Large intestine (tissue), 3 donors: ENCODE results near the gene EVC2. TPM values are rescaled to one million over a fixed set of nuclear protein-coding genes. Genes with fewer than 3 reads are reported as not detected.

Experiments
- DNase-seq, 2 donors: peaks; one replicate each; pipeline versions ENCODE4 v3.0.0 to v3.0.0-alpha.2; 2013
- H3K27ac ChIP-seq: one replicate; pipeline ENCODE4 v1.5.1; 2013; ENCODE audit warnings: low read length
- H3K27me3 ChIP-seq: 2 replicates; pipeline ENCODE4 v1.6.1; 2013; ENCODE audit warnings: low read length; ENCODE audit not compliant: control insufficient read depth, insufficient read depth
- H3K36me3 ChIP-seq: 2 replicates; pipeline ENCODE4 v1.6.1; 2013; ENCODE audit warnings: low read length; ENCODE audit not compliant: control insufficient read depth, insufficient read depth
- H3K4me1 ChIP-seq: one replicate; pipeline ENCODE4 v1.6.1; 2013; ENCODE audit warnings: low read length; ENCODE audit not compliant: control insufficient read depth, insufficient read depth
- H3K4me3 ChIP-seq: one replicate; pipeline ENCODE4 v1.5.1; 2013; ENCODE audit warnings: low read length
- H3K9me3 ChIP-seq: one replicate; pipeline ENCODE4 v1.6.1; 2013; ENCODE audit warnings: mild to moderate bottlenecking, low read depth, low read length, moderate library complexity; ENCODE audit not compliant: control insufficient read depth
- WGBS: methylation state at CpG from one replicate; pipeline ENCODE4 v1.1.5; 2013; ENCODE audit warnings: low lambda C conversion rate; ENCODE audit not compliant: insufficient coverage; 5-methylcytosine and 5-hydroxymethylcytosine counted together
- polyA plus RNA-seq: library from polyadenylated mRNA; unstranded; fragments of 120-200 nt; gene quantifications from one replicate; pipeline ENCODE4 v1.2.1, GENCODE V29; 2013

EVC2 gene
- polyA plus RNA-seq, 1 donor, result 1.3 TPM

GRCh38 chr4:5678977-5679376 is 29.4 kb downstream of the EVC2 start:
- no peak for DNase-seq
- Histone ChIP-seq H3K36me3 (no peaks in the 10 kb centered on the region), H3K27me3 (no peaks in the 10 kb centered on the region)

DNA sequence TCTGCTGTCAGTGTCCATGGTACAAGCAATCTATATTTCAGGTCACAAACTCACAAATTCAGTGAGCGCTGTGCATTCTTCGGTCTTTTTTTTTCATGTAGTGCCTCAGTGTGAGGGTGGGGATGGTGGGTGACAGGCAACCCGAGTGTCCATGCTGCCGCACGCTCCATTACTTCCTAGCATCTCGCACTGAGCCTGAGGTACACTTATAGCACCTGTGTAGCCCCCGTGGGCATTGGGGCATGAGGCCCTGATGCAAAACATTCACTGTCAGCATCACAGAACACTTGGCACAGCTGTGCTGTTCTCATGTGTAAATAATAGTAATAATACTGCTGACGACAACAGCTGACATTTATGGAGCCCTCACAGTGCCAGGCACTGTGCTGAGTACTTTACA is 31.6 kb downstream of the EVC2 start:
- DNase-seq, result no peak
- no CpG with 5 or more reads among the region's 8 CpGs for WGBS
- Histone ChIP-seq H3K4me1 (no peaks in the 10 kb centered on the region), H3K27ac (no peak overlapping the region), H3K27me3 (no peaks in the 10 kb centered on the region), H3K4me3 (no peak overlapping the region), H3K36me3 (no peaks in the 10 kb centered on the region), H3K9me3 (no peaks in the 10 kb centered on the region)

More at GRCh38 chr4:5678977-5679376, 29.4 kb downstream of the EVC2 start:
- Histone ChIP-seq H3K4me3 (no peak overlapping the region), H3K4me1 (no peaks in the 10 kb centered on the region), H3K27ac (no peak overlapping the region), H3K9me3 (no peaks in the 10 kb centered on the region)
- WGBS, result 94% methylated on average over 4 of the region's 10 CpGs

DNA sequence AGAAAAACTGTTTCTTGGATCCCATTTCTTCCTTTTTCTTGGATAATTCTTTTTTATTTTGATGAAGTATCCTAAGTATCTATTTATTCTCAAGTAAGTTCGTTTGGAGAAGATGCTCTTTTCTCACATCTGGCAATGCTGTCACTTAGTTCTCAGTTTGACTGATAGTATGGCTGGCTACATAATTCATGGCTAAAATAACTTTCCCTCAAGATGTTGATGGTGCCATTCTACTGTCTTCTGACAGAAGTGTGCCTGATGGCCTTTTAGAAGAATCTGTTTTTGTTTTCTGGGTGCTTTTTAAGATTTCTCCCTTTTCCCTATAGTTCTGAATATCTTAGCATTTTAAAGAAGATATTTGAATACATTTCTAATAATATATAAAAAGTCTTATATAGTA is 41.6 kb downstream of the EVC2 start:
- Histone ChIP-seq H3K4me3 (no peak overlapping the region), H3K27ac (no peak overlapping the region), H3K27me3 (no peaks in the 10 kb centered on the region), H3K36me3 (peaks cover 4% of the 10 kb centered on the region), H3K9me3 (peaks cover 8% of the 10 kb centered on the region), H3K4me1 (no peaks in the 10 kb centered on the region)
- no CpG with 5 or more reads among the region's 1 CpG for WGBS
- DNase-seq, result no peak

DNA sequence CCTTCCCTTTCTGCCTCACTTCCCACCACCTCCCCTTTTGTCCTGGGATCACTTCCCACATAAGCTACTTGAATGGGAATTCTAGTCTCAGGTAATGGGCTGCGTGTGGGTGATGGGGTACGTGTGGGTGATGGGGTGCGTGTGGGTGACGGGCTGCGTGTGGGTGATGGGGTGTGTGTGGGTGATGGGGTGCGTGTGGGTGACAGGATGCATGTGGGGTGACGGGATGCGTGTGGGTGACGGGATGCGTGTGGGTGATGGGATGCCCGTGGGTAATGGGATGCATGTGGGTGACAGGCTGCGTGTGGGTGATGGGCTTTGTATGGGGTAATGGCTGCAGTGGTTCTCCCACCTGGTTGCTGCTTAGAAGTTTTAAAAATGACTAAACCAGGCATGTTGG is 43.6 kb downstream of the EVC2 start:
- WGBS, result no CpG with 5 or more reads among the region's 12 CpGs
- peaks cover 4% of the 10 kb centered on the region for H3K36me3 ChIP-seq

GRCh38 chr4:5662555-5662954 is 45.8 kb downstream of the EVC2 start:
- Histone ChIP-seq H3K4me1 (no peaks in the 10 kb centered on the region), H3K27me3 (no peaks in the 10 kb centered on the region), H3K36me3 (peaks cover 4% of the 10 kb centered on the region), H3K4me3 (no peak overlapping the region), H3K27ac (no peak overlapping the region), H3K9me3 (no peaks in the 10 kb centered on the region)
- DNase-seq, result no peak
- WGBS, result 100% methylated on average over 1 of the region's 1 CpG

More for the DNA sequence above, 43.6 kb downstream of the EVC2 start:
- no peak for DNase-seq
- Histone ChIP-seq H3K27me3 (no peaks in the 10 kb centered on the region), H3K4me1 (no peaks in the 10 kb centered on the region), H3K27ac (no peak overlapping the region), H3K9me3 (no peaks in the 10 kb centered on the region), H3K4me3 (no peak overlapping the region)

- no peak overlapping the region for H3K27ac ChIP-seq
- WGBS, result 89% methylated on average over 3 of the region's 4 CpGs
These were observed 47.1 kb downstream of the EVC2 start for GRCh38 chr4:5661237-5661636.

GRCh38 chr4:5660185-5660584 is 48.2 kb downstream of the EVC2 start:
- H3K4me1 ChIP-seq, result no peaks in the 10 kb centered on the region
- H3K27ac ChIP-seq, result no peak overlapping the region
- peaks cover 4% of the 10 kb centered on the region for H3K36me3 ChIP-seq
- H3K27me3 ChIP-seq, result no peaks in the 10 kb centered on the region
- no CpG with 5 or more reads among the region's 1 CpG for WGBS
- H3K4me3 ChIP-seq, result no peak overlapping the region
- DNase-seq, result no peak
- H3K9me3 ChIP-seq, result no peaks in the 10 kb centered on the region

More at GRCh38 chr4:5661237-5661636, 47.1 kb downstream of the EVC2 start:
- no peaks in the 10 kb centered on the region for H3K9me3 ChIP-seq
- no peaks in the 10 kb centered on the region for H3K27me3 ChIP-seq
- H3K4me1 ChIP-seq, result no peaks in the 10 kb centered on the region
- H3K36me3 ChIP-seq, result peaks cover 4% of the 10 kb centered on the region
- no peak for DNase-seq
- H3K4me3 ChIP-seq, result no peak overlapping the region

- Histone ChIP-seq H3K4me1 (no peaks in the 10 kb centered on the region), H3K9me3 (no peaks in the 10 kb centered on the region), H3K27me3 (no peaks in the 10 kb centered on the region), H3K4me3 (no peak overlapping the region), H3K27ac (no peak overlapping the region), H3K36me3 (peaks cover 4% of the 10 kb centered on the region)
- WGBS, result 100% methylated on average over 1 of the region's 6 CpGs
- no peak for DNase-seq
These were observed 49.4 kb downstream of the EVC2 start for GRCh38 chr4:5658974-5659373.

DNA sequence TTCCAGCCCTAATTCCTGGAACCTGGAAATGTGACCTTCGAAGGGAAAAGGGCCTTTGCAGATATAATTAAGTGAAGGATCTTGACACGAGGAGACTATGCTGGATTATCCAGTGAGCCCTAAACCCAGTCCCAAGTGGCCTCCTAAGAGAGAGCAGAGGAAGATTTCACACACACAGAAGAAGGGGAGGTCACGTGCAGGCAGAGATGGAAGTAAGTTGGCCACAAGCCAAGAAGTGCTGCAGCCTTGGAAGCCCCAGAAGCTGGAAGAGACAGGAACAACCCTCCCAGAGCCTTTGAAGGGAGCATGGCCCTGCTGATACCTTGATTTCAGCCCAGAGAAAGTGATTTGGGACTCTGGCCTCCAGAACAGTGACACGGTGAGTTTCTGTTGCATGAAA is 51.9 kb downstream of the EVC2 start:
- Histone ChIP-seq H3K4me3 (no peak overlapping the region), H3K27me3 (no peaks in the 10 kb centered on the region), H3K36me3 (peaks cover 2% of the 10 kb centered on the region), H3K4me1 (no peaks in the 10 kb centered on the region), H3K27ac (no peak overlapping the region), H3K9me3 (no peaks in the 10 kb centered on the region)
- DNase-seq, result no peak
- WGBS, result no CpG with 5 or more reads among the region's 4 CpGs

DNA sequence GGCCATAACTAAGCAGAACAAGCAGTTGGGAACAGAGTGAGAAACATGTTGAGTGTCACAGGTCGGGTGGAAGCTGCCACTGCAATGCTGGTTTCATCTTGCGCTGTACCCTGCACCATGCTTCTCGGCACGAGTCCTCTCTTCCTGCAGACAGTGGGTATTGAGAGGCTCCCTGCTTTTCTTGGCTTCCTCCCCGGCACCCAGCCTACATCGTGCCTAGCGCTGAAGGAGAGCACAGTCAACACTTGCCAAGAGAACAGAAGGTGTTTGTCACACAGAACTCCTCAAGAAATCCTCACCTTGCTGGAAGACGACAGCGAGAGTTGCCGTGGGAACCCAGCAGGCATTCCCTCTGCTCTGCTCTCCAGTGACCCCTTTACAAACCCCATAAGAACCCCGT is 53.6 kb downstream of the EVC2 start:
- H3K4me1 ChIP-seq, result no peaks in the 10 kb centered on the region
- H3K9me3 ChIP-seq, result no peaks in the 10 kb centered on the region
- DNase-seq, result no peak
- no peak overlapping the region for H3K27ac ChIP-seq
- peaks cover 2% of the 10 kb centered on the region for H3K36me3 ChIP-seq
- no peak overlapping the region for H3K4me3 ChIP-seq
- WGBS, result no CpG with 5 or more reads among the region's 11 CpGs
- H3K27me3 ChIP-seq, result no peaks in the 10 kb centered on the region

DNA sequence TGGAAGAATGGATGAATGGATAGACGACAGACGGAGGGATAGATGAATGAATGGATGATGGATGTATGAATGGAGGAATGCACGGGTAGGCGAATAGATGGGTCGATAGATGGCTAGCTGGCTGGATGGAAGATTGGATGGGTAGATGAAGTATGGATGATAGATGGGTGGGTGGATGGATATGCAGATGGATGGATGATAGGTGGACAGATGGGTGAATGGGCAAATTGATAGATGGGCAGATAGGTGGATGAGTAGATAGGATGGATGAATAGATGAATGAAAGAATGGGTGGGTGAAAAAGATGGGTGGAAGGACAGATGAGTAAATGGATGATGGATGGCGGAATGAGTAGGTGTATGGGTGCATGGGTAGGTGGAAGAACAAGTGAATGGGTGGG is 57.3 kb downstream of the EVC2 start:
- Histone ChIP-seq H3K4me1 (no peaks in the 10 kb centered on the region), H3K4me3 (no peak overlapping the region), H3K27me3 (no peaks in the 10 kb centered on the region), H3K9me3 (no peaks in the 10 kb centered on the region), H3K36me3 (peaks cover 2% of the 10 kb centered on the region), H3K27ac (no peak overlapping the region)
- 98% methylated on average over 6 of the region's 6 CpGs for WGBS
- DNase-seq, result no peak
